ENCODE data around the gene PAM16. TPM values are rescaled to one million over a fixed set of nuclear protein-coding genes. Genes with fewer than 3 reads are reported as not detected.

Gene PAM16
- total RNA-seq, 2 donors from 2014 or later, result 57.7 to 66.2 TPM

DNA sequence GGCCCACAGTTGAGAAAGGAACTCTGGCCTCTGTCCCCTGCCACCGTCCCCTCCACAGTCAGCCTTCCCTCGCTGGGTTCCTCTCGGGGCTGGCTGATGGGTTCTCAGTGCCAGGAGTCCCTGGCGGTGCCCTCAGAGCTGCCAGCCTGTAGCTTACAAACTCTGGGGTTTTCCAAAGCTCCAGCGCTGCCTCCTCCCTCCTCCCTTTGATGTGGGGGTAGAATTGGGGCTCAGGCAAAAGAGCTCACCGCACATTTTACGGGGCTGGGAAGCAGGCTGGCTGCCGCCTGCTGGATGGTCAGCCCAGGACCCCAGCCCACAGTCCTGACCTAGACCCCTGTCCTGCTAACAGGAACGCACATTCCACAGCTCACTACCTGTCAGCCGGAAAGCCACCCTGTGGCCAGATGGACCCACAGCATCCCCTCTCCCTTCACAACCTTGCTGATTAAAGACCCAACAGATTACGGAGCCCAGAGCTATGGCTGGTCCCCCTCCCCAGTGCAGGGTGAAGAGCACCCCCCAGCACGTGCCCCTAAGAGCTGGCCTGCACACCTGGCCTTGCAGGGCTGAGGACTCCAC, 26.5 kb upstream of the PAM16 start:
- H3K27ac ChIP-seq (ENCODE audit: low read depth, low read length), result no peak overlapping the region
- Mint-ChIP-seq H3K9me3 (no peaks in the 10 kb centered on the region), H3K27ac (peak overlapping the region; percentile 2), H3K36me3 (ENCODE audit: low read depth) (no peaks in the 10 kb centered on the region), H3K4me3 (no peak overlapping the region), H3K4me1 (peaks cover 27% of the 10 kb centered on the region), H3K27me3 (ENCODE audit: insufficient read depth) (no peaks in the 10 kb centered on the region)
- H3K9me3 ChIP-seq (ENCODE audit: control insufficient read depth, low read length), result no peaks in the 10 kb centered on the region
- H3K27me3 ChIP-seq (ENCODE audit: control insufficient read depth, insufficient read depth, low read length, poor library complexity, severe bottlenecking), result no peaks in the 10 kb centered on the region
- WGBS, 2 experiments (ENCODE audit: insufficient coverage in 1 of 2, insufficient read length in 1 of 2), result 76 to 78% methylated on average over 7 to 12 of the region's 12 CpGs
- peak; percentile 78 for DNase-seq
- no peak overlapping the region for H3K9ac ChIP-seq (ENCODE audit: extremely low read depth, low read length, poor library complexity, severe bottlenecking)
- peaks cover 32% of the 10 kb centered on the region for H3K4me1 ChIP-seq (ENCODE audit: control insufficient read depth, insufficient read depth, low read length)
- TF ChIP-seq CTCF (conservative IDR thresholded peaks at IDR 0.05), result peak; percentile 71
- no peak overlapping the region for H3K4me3 ChIP-seq (ENCODE audit: low read length)
- H3K36me3 ChIP-seq (ENCODE audit: control insufficient read depth, insufficient read depth, low read length), result no peaks in the 10 kb centered on the region

- no peak for TF ChIP-seq CTCF (conservative IDR thresholded peaks at IDR 0.05)
- Histone ChIP-seq H3K9ac (ENCODE audit: extremely low read depth, low read length, poor library complexity, severe bottlenecking) (no peak overlapping the region), H3K36me3 (ENCODE audit: control insufficient read depth, insufficient read depth, low read length) (no peaks in the 10 kb centered on the region), H3K4me3 (ENCODE audit: low read length) (no peak overlapping the region), H3K9me3 (ENCODE audit: control insufficient read depth, low read length) (no peaks in the 10 kb centered on the region), H3K27ac (ENCODE audit: low read depth, low read length) (no peak overlapping the region), H3K4me1 (ENCODE audit: control insufficient read depth, insufficient read depth, low read length) (peaks cover 36% of the 10 kb centered on the region), H3K27me3 (ENCODE audit: control insufficient read depth, insufficient read depth, low read length, poor library complexity, severe bottlenecking) (no peaks in the 10 kb centered on the region)
- no peaks in the 10 kb centered on the region for H3K9me3 Mint-ChIP-seq
- H3K36me3 Mint-ChIP-seq (ENCODE audit: low read depth), result no peaks in the 10 kb centered on the region
- peak; percentile 74 for DNase-seq
- H3K4me1 Mint-ChIP-seq, result peaks cover 31% of the 10 kb centered on the region
- peak overlapping the region; percentile 82 for H3K27ac Mint-ChIP-seq
- no peak overlapping the region for H3K4me3 Mint-ChIP-seq
- no peaks in the 10 kb centered on the region for H3K27me3 Mint-ChIP-seq (ENCODE audit: insufficient read depth)
- 80 to 94% methylated on average over 11 to 24 of the region's 27 CpGs for WGBS, 2 experiments (ENCODE audit: insufficient coverage in 1 of 2, insufficient read length in 1 of 2)
Measured at GRCh38 chr16:4376893-4377572, 25.9 kb upstream of the PAM16 start.

- H3K9ac ChIP-seq (ENCODE audit: extremely low read depth, low read length, poor library complexity, severe bottlenecking), result no peak overlapping the region
- Mint-ChIP-seq H3K4me1 (peaks cover 31% of the 10 kb centered on the region), H3K36me3 (ENCODE audit: low read depth) (no peaks in the 10 kb centered on the region), H3K9me3 (no peaks in the 10 kb centered on the region), H3K27me3 (ENCODE audit: insufficient read depth) (no peaks in the 10 kb centered on the region), H3K27ac (peak overlapping the region; percentile 82), H3K4me3 (no peak overlapping the region)
- no peak overlapping the region for H3K4me3 ChIP-seq (ENCODE audit: low read length)
- no peaks in the 10 kb centered on the region for H3K36me3 ChIP-seq (ENCODE audit: control insufficient read depth, insufficient read depth, low read length)
- H3K9me3 ChIP-seq (ENCODE audit: control insufficient read depth, low read length), result no peaks in the 10 kb centered on the region
- TF ChIP-seq CTCF (conservative IDR thresholded peaks at IDR 0.05), result no peak
- WGBS, 2 experiments (ENCODE audit: insufficient coverage in 1 of 2, insufficient read length in 1 of 2), result 92 to 98% methylated on average over 12 to 29 of the region's 31 CpGs
- DNase-seq, result no peak
- H3K27ac ChIP-seq (ENCODE audit: low read depth, low read length), result no peak overlapping the region
- H3K27me3 ChIP-seq (ENCODE audit: control insufficient read depth, insufficient read depth, low read length, poor library complexity, severe bottlenecking), result no peaks in the 10 kb centered on the region
- H3K4me1 ChIP-seq (ENCODE audit: control insufficient read depth, insufficient read depth, low read length), result peaks cover 36% of the 10 kb centered on the region
Measured at GRCh38 chr16:4376126-4376892, 25.2 kb upstream of the PAM16 start.

Measured in endodermal cell (in vitro differentiated cells).